ENCODE results near the gene ORMDL3. TPM values are rescaled to one million over a fixed set of nuclear protein-coding genes. Genes with fewer than 3 reads are reported as not detected.

The ORMDL3 gene
- total RNA-seq, 1 experiment from 2014 or later = 53.2 TPM

DNA sequence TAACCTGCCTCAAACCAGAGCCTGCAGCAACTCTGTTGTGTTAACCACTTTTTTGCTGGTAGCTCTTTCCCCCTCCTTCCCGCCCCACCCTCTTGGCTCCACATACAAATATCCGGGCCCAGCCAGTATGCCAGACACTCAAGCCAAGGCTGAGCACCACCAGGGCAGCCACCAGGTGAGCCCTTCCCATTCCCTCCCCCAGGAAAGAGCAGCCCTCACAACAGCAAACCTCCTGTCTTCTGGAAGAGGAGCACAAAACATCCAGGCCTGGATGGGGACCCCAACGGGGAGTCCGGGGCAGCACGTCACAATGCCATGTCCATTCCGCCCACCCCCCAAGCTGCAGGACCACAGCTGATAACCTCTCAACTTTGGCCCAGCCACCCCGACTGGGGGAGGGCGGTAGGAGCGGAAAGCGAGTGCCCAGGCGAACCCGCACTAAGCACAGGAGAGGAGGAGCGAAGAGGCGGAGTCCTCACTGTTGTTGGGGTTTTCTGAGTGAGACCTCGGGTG lies 757 bp downstream of the ORMDL3 start:
- ChIA-PET POLR2A (interaction anchor here (0.5 to 1.9 kb wide), 4 partner anchors 27 to 85 kb away, joined by 3 to 6 read pairs (median 4); partner anchors contain the start of gene PSMD3), CTCF (interaction anchor here (1.0 to 2.4 kb wide), 5 partner anchors 15 to 91 kb away, joined by 3 to 8 read pairs (median 4); partner anchors contain the start of gene PSMD3)
- Mint-ChIP-seq H3K9me3 (no peaks in the 10 kb centered on the region), H3K27ac (peak overlapping the region; percentile 41; the same call in 1 of the 2 replicates), H3K27me3 (ENCODE audit: low read depth) (peaks cover 4% of the 10 kb centered on the region; the same call in 1 of the 2 replicates), H3K4me1 (peaks cover 38% of the 10 kb centered on the region), H3K36me3 (peaks cover 13% of the 10 kb centered on the region), H3K4me3 (peak overlapping the region; percentile 82)
- DNase-seq (ENCODE audit: low spot score) = peak; percentile 58
- peak; percentile 34 for ATAC-seq
- TF ChIP-seq NR2C2 (CRISPR knock-in tag; IDR thresholded peaks at IDR 0.05) (peak; percentile 68), ZNF232 (CRISPR knock-in tag; IDR thresholded peaks at IDR 0.05) (no peak)
- TF ChIP-seq, protein P1, sequence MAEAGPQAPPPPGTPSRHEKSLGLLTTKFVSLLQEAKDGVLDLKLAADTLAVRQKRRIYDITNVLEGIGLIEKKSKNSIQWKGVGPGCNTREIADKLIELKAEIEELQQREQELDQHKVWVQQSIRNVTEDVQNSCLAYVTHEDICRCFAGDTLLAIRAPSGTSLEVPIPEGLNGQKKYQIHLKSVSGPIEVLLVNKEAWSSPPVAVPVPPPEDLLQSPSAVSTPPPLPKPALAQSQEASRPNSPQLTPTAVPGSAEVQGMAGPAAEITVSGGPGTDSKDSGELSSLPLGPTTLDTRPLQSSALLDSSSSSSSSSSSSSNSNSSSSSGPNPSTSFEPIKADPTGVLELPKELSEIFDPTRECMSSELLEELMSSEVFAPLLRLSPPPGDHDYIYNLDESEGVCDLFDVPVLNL (CRISPR knock-in tag; IDR thresholded peaks at IDR 0.05; ENCODE audit: borderline replicate concordance, low read depth) = 0 out of 2 replicates have a peak, but pooled peaks have one; percentile 34

DNA sequence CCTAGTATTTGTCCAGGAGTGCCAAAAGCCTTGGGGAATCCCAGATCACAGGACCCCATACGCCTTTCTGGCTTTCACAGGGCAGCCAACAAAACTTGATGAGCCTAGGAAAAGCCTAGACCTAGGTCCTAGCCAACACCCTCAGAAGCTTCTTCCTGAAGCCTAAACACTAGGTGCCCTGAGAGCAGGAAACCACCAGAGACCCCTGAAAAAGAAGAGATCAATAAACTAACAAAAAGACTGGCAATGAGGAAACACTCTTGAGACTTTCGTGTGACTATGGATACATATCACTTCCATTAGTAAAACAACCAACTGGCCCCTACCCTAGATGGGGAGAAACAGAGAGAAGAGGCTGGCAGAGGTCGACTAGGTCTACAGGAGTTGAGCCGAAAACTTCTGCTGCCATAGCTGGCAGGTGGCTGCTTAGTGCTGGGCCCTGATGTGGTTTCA lies 1.2 kb downstream of the ORMDL3 start:
- no peak for DNase-seq (ENCODE audit: low spot score)
- H3K27ac Mint-ChIP-seq = no peak overlapping the region
- H3K36me3 Mint-ChIP-seq = peaks cover 13% of the 10 kb centered on the region
- peaks cover 4% of the 10 kb centered on the region; the same call in 1 of the 2 replicates for H3K27me3 Mint-ChIP-seq (ENCODE audit: low read depth)
- no peak for TF ChIP-seq JUN (CRISPR knock-in tag; IDR thresholded peaks at IDR 0.05)
- TF ChIP-seq NFATC4 (CRISPR knock-in tag; IDR thresholded peaks at IDR 0.05) = no peak
- TF ChIP-seq OVOL2 (CRISPR knock-in tag; IDR thresholded peaks at IDR 0.05; ENCODE audit: borderline replicate concordance) = no peak
- no peak for TF ChIP-seq GRHL2 (CRISPR knock-in tag; IDR thresholded peaks at IDR 0.05; ENCODE audit: insufficient replicate concordance, severe bottlenecking)
- no peaks in the 10 kb centered on the region for H3K9me3 Mint-ChIP-seq
- POLR2A ChIA-PET = interaction anchor here (0.5 to 1.9 kb wide), 3 partner anchors 27 to 54 kb away, joined by 3 to 6 read pairs (median 4); partner anchors contain the start of gene PSMD3
- H3K4me1 Mint-ChIP-seq = peaks cover 38% of the 10 kb centered on the region
- CTCF ChIA-PET = interaction anchor here (1.0 to 2.4 kb wide), 2 partner anchors 33 to 54 kb away, joined by 4 to 8 read pairs; partner anchors contain the start of gene PSMD3
- ATAC-seq = no peak
- peak overlapping the region; percentile 82 for H3K4me3 Mint-ChIP-seq

DNA sequence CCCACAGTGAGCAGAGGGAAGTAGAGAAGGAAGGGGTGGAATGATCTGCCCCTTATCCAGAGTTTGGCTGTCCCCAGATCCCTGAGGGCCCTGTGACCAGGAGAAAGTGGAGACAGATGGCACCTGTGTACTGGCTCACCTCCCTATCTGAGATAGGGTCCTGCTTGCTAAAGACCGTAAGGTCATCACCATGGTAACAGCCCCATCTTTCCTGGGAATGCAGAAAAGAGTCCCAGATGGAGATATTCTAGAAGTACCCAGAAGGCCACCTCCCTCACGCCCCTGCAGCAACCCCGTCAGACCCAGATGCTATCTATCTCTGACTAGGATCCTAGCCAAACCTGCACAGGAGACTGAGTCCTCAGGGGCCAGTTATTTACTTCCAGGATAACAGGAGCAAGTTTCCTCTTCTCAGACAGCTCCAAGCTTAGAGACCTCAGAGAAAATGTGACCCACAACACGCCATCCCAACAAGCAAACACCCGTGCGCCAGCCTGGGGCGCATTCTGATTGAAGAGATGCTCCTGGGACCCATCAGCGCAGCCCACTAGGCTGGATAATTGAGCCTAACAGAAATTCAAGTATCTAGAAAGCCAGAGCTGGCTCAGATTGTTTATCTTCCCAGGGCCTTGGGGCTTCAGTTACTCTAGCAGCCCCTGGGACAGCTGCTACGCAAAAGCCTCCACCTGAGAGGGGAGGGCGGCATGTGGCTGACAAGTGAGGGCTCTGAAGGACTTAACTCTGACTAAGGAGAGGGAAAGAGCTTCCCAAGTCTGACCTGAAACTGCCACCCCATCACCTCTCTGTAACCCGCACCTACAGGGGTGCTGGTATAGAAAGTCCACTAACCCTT lies 1.9 kb downstream of the ORMDL3 start:
- peaks cover 38% of the 10 kb centered on the region for H3K4me1 Mint-ChIP-seq
- DNase-seq (ENCODE audit: low spot score) (no peak), ATAC-seq (no peak)
- ChIA-PET CTCF (interaction anchor here (1.0 to 2.4 kb wide), 2 partner anchors 33 to 55 kb away, joined by 4 to 8 read pairs; partner anchors contain the start of gene PSMD3), POLR2A (interaction anchor here (1.2 kb wide), 1 partner anchor 28 kb away, joined by 4 read pairs; no protein-coding TSS in a partner anchor)
- H3K9me3 Mint-ChIP-seq = no peaks in the 10 kb centered on the region
- no peak for TF ChIP-seq MXD4 (CRISPR knock-in tag; IDR thresholded peaks at IDR 0.05; ENCODE audit: borderline replicate concordance)
- no peak for TF ChIP-seq JUN (CRISPR knock-in tag; IDR thresholded peaks at IDR 0.05)
- TF ChIP-seq MYBL2 (CRISPR knock-in tag; IDR thresholded peaks at IDR 0.05) = no peak
- H3K27ac Mint-ChIP-seq = no peak overlapping the region; the same call in 1 of the 2 replicates
- H3K4me3 Mint-ChIP-seq = peak overlapping the region; percentile 82
- peaks cover 4% of the 10 kb centered on the region; the same call in 1 of the 2 replicates for H3K27me3 Mint-ChIP-seq (ENCODE audit: low read depth)
- peaks cover 13% of the 10 kb centered on the region for H3K36me3 Mint-ChIP-seq

DNA sequence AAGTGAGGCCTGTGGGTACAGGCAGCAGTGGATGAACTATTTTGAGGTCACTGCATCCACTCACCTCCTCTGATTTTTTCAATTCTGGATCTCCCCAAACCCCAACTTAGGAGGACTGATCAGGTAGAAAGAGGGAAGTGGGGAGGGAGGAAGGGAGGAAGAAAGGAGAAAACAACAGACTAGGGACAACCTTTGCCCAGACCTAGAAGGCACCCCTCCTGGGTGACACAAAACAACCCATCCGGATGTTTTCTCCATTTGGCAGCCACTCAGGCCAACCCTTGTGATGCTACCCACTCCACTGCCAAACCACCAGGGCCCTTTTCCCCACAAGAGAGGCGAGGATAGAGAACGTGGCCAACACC lies 2.7 kb downstream of the ORMDL3 start:
- peaks cover 4% of the 10 kb centered on the region; the same call in 1 of the 2 replicates for H3K27me3 Mint-ChIP-seq (ENCODE audit: low read depth)
- peaks cover 38% of the 10 kb centered on the region for H3K4me1 Mint-ChIP-seq
- peak overlapping the region; percentile 20; the same call in 1 of the 2 replicates for H3K27ac Mint-ChIP-seq
- H3K36me3 Mint-ChIP-seq = peaks cover 13% of the 10 kb centered on the region
- POLR2A ChIA-PET = no interaction called here
- no peak overlapping the region for H3K4me3 Mint-ChIP-seq
- H3K9me3 Mint-ChIP-seq = no peaks in the 10 kb centered on the region
- ATAC-seq (no peak), DNase-seq (ENCODE audit: low spot score) (no peak)
- CTCF ChIA-PET = interaction anchor here (1.0 to 1.3 kb wide), 4 partner anchors 23 to 142 kb away, joined by 3 to 4 read pairs (median 3); no protein-coding TSS in a partner anchor
- no peak for TF ChIP-seq FOXP1 (CRISPR knock-in tag; IDR thresholded peaks at IDR 0.05; ENCODE audit: borderline replicate concordance)
- no peak for TF ChIP-seq NR1H2 (CRISPR knock-in tag; IDR thresholded peaks at IDR 0.05)
- no peak for TF ChIP-seq CREB1 (CRISPR knock-in tag; IDR thresholded peaks at IDR 0.05)
- no peak for TF ChIP-seq ZNF263 (CRISPR knock-in tag; IDR thresholded peaks at IDR 0.05; ENCODE audit: low read depth)
- TF ChIP-seq, protein P2, sequence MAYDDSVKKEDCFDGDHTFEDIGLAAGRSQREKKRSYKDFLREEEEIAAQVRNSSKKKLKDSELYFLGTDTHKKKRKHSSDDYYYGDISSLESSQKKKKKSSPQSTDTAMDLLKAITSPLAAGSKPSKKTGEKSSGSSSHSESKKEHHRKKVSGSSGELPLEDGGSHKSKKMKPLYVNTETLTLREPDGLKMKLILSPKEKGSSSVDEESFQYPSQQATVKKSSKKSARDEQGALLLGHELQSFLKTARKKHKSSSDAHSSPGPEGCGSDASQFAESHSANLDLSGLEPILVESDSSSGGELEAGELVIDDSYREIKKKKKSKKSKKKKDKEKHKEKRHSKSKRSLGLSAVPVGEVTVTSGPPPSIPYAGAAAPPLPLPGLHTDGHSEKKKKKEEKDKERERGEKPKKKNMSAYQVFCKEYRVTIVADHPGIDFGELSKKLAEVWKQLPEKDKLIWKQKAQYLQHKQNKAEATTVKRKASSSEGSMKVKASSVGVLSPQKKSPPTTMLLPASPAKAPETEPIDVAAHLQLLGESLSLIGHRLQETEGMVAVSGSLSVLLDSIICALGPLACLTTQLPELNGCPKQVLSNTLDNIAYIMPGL (CRISPR knock-in tag; IDR thresholded peaks at IDR 0.05) = no peak
- TF ChIP-seq, protein P3, sequence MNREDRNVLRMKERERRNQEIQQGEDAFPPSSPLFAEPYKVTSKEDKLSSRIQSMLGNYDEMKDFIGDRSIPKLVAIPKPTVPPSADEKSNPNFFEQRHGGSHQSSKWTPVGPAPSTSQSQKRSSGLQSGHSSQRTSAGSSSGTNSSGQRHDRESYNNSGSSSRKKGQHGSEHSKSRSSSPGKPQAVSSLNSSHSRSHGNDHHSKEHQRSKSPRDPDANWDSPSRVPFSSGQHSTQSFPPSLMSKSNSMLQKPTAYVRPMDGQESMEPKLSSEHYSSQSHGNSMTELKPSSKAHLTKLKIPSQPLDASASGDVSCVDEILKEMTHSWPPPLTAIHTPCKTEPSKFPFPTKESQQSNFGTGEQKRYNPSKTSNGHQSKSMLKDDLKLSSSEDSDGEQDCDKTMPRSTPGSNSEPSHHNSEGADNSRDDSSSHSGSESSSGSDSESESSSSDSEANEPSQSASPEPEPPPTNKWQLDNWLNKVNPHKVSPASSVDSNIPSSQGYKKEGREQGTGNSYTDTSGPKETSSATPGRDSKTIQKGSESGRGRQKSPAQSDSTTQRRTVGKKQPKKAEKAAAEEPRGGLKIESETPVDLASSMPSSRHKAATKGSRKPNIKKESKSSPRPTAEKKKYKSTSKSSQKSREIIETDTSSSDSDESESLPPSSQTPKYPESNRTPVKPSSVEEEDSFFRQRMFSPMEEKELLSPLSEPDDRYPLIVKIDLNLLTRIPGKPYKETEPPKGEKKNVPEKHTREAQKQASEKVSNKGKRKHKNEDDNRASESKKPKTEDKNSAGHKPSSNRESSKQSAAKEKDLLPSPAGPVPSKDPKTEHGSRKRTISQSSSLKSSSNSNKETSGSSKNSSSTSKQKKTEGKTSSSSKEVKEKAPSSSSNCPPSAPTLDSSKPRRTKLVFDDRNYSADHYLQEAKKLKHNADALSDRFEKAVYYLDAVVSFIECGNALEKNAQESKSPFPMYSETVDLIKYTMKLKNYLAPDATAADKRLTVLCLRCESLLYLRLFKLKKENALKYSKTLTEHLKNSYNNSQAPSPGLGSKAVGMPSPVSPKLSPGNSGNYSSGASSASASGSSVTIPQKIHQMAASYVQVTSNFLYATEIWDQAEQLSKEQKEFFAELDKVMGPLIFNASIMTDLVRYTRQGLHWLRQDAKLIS (CRISPR knock-in tag; IDR thresholded peaks at IDR 0.05; ENCODE audit: borderline replicate concordance) = no peak
- TF ChIP-seq, protein P4, sequence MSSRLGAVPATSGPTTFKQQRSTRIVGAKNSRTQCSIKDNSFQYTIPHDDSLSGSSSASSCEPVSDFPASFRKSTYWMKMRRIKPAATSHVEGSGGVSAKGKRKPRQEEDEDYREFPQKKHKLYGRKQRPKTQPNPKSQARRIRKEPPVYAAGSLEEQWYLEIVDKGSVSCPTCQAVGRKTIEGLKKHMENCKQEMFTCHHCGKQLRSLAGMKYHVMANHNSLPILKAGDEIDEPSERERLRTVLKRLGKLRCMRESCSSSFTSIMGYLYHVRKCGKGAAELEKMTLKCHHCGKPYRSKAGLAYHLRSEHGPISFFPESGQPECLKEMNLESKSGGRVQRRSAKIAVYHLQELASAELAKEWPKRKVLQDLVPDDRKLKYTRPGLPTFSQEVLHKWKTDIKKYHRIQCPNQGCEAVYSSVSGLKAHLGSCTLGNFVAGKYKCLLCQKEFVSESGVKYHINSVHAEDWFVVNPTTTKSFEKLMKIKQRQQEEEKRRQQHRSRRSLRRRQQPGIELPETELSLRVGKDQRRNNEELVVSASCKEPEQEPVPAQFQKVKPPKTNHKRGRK (CRISPR knock-in tag; IDR thresholded peaks at IDR 0.05; ENCODE audit: borderline replicate concordance) = no peak

All from WTC11 (cell line).